HepG2 (cell line): ENCODE results near the gene ADD2.

Experiments
- EZH2 ChIP-seq: conservative IDR thresholded peaks from 2 replicates; pipeline ENCODE4 v1.6.1; 2012; ENCODE audit warnings: mild to moderate bottlenecking, low read depth, low read length, moderate library complexity
- HOXA7 ChIP-seq: sonication (generic); formaldehyde crosslinking; IDR thresholded peaks from 2 replicates; pipeline ENCODE4 v1.8.1; 2022; ENCODE audit warnings: mild to moderate bottlenecking, missing genetic modification reagents, moderate library complexity
- KAT2B ChIP-seq: fragments of 150-350 bp; IDR thresholded peaks from 2 replicates; pipeline ENCODE4 v1.6.1; 2014; ENCODE audit warnings: low read depth, low read length, borderline replicate concordance
- MXI1 ChIP-seq: IDR thresholded peaks from 3 replicates; pipeline ENCODE4 v1.6.1; 2012; ENCODE audit warnings: low read depth, low read length, inconsistent platforms, borderline replicate concordance
- RFX1 ChIP-seq: fragments of 450-650 bp; IDR thresholded peaks from 2 replicates; pipeline ENCODE4 v1.6.1; 2017
- SMAD9 ChIP-seq: sonication (generic); formaldehyde crosslinking; IDR thresholded peaks from 2 replicates; pipeline ENCODE4 v1.5.1; 2020; ENCODE audit warnings: mild to moderate bottlenecking, missing genetic modification reagents
- ZNF12 ChIP-seq: sonication (generic); formaldehyde crosslinking; IDR thresholded peaks from 2 replicates; pipeline ENCODE4 v1.5.0; 2020; ENCODE audit warnings: missing genetic modification reagents
- ZNF354B ChIP-seq: sonication (generic); formaldehyde crosslinking; IDR thresholded peaks from 2 replicates; pipeline ENCODE4 v1.8.0; 2022; ENCODE audit warnings: mild to moderate bottlenecking, missing genetic modification reagents
- ZNF879 ChIP-seq: sonication (generic); formaldehyde crosslinking; IDR thresholded peaks from 2 replicates; pipeline ENCODE4 v1.8.1; 2023; ENCODE audit warnings: missing genetic modification reagents
- TF ChIP-seq, protein P1 (sequence below), 2 experiments: sonication (generic) in 1 of 2; formaldehyde crosslinking in 1 of 2; IDR thresholded peaks; 2 replicates each; pipeline versions ENCODE4 v1.4.0 to v1.6.1; 2016 to 2020; ENCODE audit warnings: borderline replicate concordance in 1 of 2, low read depth in 1 of 2, mild to moderate bottlenecking in 1 of 2, missing genetic modification reagents in 1 of 2
- TF ChIP-seq, protein P2 (sequence below): sonication (generic); formaldehyde crosslinking; IDR thresholded peaks from 2 replicates; pipeline ENCODE4 v1.5.0; 2020; ENCODE audit warnings: missing genetic modification reagents, mild to moderate bottlenecking, borderline replicate concordance

DNA sequence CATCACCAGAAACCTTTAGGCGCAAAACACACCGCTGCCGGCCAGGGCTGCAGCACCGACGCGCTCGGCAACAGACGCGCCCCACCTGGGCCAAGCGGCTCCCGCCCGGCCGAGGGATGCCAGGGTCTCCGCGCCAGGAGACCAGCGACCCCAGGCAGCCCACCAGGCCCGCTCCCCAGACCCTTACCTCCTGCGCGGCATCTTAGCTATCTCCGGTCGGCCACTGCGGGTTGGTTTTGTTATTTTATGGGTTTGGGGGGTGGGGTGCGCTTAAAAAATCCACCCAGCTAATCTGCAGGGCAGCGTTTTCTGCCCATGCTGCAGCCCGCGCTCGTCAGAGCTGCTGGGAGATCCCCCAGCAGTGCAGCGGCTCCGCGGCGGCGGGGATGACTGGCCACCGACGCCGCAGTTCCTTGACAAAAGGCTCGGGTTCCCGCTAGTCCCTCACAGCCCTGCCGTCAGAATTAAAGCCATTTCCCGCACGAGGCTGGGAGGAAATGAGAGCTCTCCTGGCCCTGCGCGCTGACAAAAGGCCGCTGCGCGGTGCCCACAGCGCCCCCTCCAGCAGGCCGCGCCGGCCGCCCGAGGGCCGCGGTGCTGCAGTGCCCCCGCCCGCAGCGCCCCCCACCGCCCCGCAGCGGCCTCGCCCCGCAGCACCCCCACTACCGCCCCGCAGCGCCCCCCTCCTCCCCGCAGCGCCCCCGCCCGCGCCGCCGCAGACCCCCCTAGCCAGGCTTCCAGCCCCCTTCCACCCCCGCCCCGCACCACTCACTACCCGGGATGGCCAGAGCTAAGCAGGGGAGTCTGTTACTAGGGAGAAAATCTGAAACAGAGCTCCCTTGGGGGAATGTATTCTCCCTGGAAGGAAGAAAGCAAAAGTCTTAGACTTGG lies at the start of gene ADD2:
- TF ChIP-seq SMAD9 (CRISPR knock-in tag) = no peak
- no peak for TF ChIP-seq ZNF12
- TF ChIP-seq RFX1 = no peak
- no peak for TF ChIP-seq ZNF354B
- TF ChIP-seq MXI1 = no peak
- no peak for TF ChIP-seq HOXA7 (CRISPR knock-in tag)
- TF ChIP-seq, protein P1, sequence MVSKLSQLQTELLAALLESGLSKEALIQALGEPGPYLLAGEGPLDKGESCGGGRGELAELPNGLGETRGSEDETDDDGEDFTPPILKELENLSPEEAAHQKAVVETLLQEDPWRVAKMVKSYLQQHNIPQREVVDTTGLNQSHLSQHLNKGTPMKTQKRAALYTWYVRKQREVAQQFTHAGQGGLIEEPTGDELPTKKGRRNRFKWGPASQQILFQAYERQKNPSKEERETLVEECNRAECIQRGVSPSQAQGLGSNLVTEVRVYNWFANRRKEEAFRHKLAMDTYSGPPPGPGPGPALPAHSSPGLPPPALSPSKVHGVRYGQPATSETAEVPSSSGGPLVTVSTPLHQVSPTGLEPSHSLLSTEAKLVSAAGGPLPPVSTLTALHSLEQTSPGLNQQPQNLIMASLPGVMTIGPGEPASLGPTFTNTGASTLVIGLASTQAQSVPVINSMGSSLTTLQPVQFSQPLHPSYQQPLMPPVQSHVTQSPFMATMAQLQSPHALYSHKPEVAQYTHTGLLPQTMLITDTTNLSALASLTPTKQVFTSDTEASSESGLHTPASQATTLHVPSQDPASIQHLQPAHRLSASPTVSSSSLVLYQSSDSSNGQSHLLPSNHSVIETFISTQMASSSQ (IDR thresholded peaks at IDR 0.05; ENCODE audit: low read depth) = no peak
- TF ChIP-seq, protein P1 (CRISPR knock-in tag; IDR thresholded peaks at IDR 0.05; ENCODE audit: borderline replicate concordance) = no peak
- TF ChIP-seq KAT2B = no peak
- TF ChIP-seq, protein P2, sequence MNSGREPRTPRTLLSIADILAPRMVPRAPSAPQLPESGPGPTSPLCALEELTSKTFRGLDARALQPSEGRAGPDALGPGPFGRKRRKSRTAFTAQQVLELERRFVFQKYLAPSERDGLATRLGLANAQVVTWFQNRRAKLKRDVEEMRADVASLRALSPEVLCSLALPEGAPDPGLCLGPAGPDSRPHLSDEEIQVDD (CRISPR knock-in tag) = no peak
- no peak for TF ChIP-seq EZH2
- TF ChIP-seq ZNF879 (CRISPR knock-in tag) = no peak
